GM23338 (cell line): Measurements from ENCODE around the gene FILIP1L. TPM values are rescaled to one million over a fixed set of nuclear protein-coding genes. Genes with fewer than 3 reads are reported as not detected.

Source experiments
- ATAC-seq: fragments of 200-7000 bp; cut with Tn5 transposase; 3 replicates; pipeline ENCODE4 v1.9.1; 2020
- DNase-seq: peaks from one replicate; pipeline ENCODE4 v3.0.0-alpha.2; 2015; ENCODE audit warnings: low spot score
- H2AFZ ChIP-seq: fragments of 200-600 bp; sonication (generic); 2 replicates; pipeline ENCODE4 v1.8.0; 2016; ENCODE audit warnings: antibody characterized with exemption, mild to moderate bottlenecking, moderate library complexity
- H3F3A ChIP-seq: fragments of 200-600 bp; sonication (generic); replicated peaks from 2 replicates; pipeline ENCODE4 v1.8.0; 2017; ENCODE audit warnings: antibody characterized with exemption, mixed run types, low read depth
- H3K27ac ChIP-seq: fragments of 200-600 bp; sonication (generic); 2 replicates; pipeline ENCODE4 v1.6.1; 2016; ENCODE audit warnings: low read depth
- H3K27me3 ChIP-seq: fragments of 200-600 bp; sonication (generic); 2 replicates; pipeline ENCODE4 v1.8.0; 2016; ENCODE audit warnings: mild to moderate bottlenecking, mixed run types, moderate library complexity; ENCODE audit not compliant: insufficient read depth
- H3K36me3 ChIP-seq: fragments of 200-600 bp; sonication (generic); 2 replicates; pipeline ENCODE4 v1.8.0; 2016; ENCODE audit warnings: mild to moderate bottlenecking; ENCODE audit not compliant: insufficient read depth
- H3K4me1 ChIP-seq: fragments of 200-600 bp; sonication (generic); 2 replicates; pipeline ENCODE4 v1.8.0; 2016; ENCODE audit warnings: mild to moderate bottlenecking, moderate library complexity; ENCODE audit not compliant: insufficient read depth
- H3K4me2 ChIP-seq: fragments of 200-600 bp; sonication (generic); 2 replicates; pipeline ENCODE4 v1.7.1; 2017; ENCODE audit warnings: mixed run types
- H3K4me3 ChIP-seq: fragments of 200-600 bp; sonication (generic); 2 replicates; pipeline ENCODE4 v1.6.1; 2016; ENCODE audit warnings: mixed run types
- H3K79me2 ChIP-seq: fragments of 200-600 bp; sonication (generic); replicated peaks from 2 replicates; pipeline ENCODE4 v1.8.0; 2017; ENCODE audit warnings: mild to moderate bottlenecking; ENCODE audit not compliant: insufficient read depth
- H3K9me2 ChIP-seq: fragments of 200-600 bp; sonication (generic); 2 replicates; pipeline ENCODE4 v1.8.0; 2017; ENCODE audit not compliant: insufficient read depth
- H4K20me1 ChIP-seq: fragments of 200-600 bp; sonication (generic); replicated peaks from 2 replicates; pipeline ENCODE4 v1.8.0; 2017; ENCODE audit warnings: mild to moderate bottlenecking; ENCODE audit not compliant: insufficient read depth
- H3K27ac Mint-ChIP-seq: 2 replicates; pipeline ENCODE4 v1.8.0; 2020; ENCODE audit warnings: inconsistent platforms, mild to moderate bottlenecking, moderate library complexity, mixed read lengths
- H3K27me3 Mint-ChIP-seq: 3 replicates; pipeline ENCODE4 v1.8.0; 2022; ENCODE audit warnings: low read depth, mild to moderate bottlenecking, moderate library complexity, mixed read lengths, inconsistent platforms; ENCODE audit not compliant: insufficient read depth, poor library complexity
- H3K36me3 Mint-ChIP-seq: 3 replicates; pipeline ENCODE4 v1.8.0; 2021; ENCODE audit warnings: low read depth, mild to moderate bottlenecking, inconsistent platforms, moderate library complexity, mixed read lengths
- H3K4me1 Mint-ChIP-seq: 3 replicates; pipeline ENCODE4 v1.8.0; 2020; ENCODE audit warnings: mild to moderate bottlenecking, inconsistent platforms, mixed read lengths
- H3K4me3 Mint-ChIP-seq: 3 replicates; pipeline ENCODE4 v1.8.0; 2021; ENCODE audit warnings: moderate library complexity, mild to moderate bottlenecking, inconsistent platforms, mixed read lengths
- H3K9me3 Mint-ChIP-seq: 3 replicates; pipeline ENCODE4 v1.8.0; 2020; ENCODE audit warnings: moderate library complexity, mild to moderate bottlenecking, inconsistent platforms, mixed read lengths
- CREB1 ChIP-seq: fragments of 250-450 bp; sonication (Bioruptor Pico); IDR thresholded peaks from 2 replicates; pipeline ENCODE4 v1.5.0; 2020; ENCODE audit warnings: low read depth, mild to moderate bottlenecking, moderate library complexity
- ETS1 ChIP-seq: IDR thresholded peaks from 2 replicates; pipeline ENCODE4 v1.6.1; 2016; ENCODE audit warnings: antibody characterized with exemption
- EZH2phosphoT487 ChIP-seq: fragments of 200-600 bp; sonication (generic); IDR thresholded peaks from one replicate; pipeline ENCODE4 v1.8.1; 2018; ENCODE audit warnings: antibody characterized with exemption; ENCODE audit not compliant: unreplicated experiment
- POLR2AphosphoS5 ChIP-seq: IDR thresholded peaks from 2 replicates; pipeline ENCODE4 v1.6.1; 2016; ENCODE audit warnings: antibody characterized with exemption, low read depth
- ZNF114 ChIP-seq: fragments of 250-450 bp; sonication (Bioruptor Pico); IDR thresholded peaks from 2 replicates; pipeline ENCODE4 v1.5.0; 2020; ENCODE audit warnings: mild to moderate bottlenecking, moderate library complexity
- ZNF462 ChIP-seq: fragments of 250-450 bp; sonication (Bioruptor Pico); IDR thresholded peaks from 2 replicates; pipeline ENCODE4 v1.5.0; 2020; ENCODE audit warnings: mild to moderate bottlenecking, moderate library complexity
- polyA plus RNA-seq: library from polyadenylated mRNA; unstranded; fragments of >200 nt; fragmentation: Nextera tagmentation; extraction: Ambion mirVana; gene quantifications from 2 replicates; pipeline ENCODE4 v1.2.1, GENCODE V29; 2016
- total RNA-seq: library from RNA; depleted of rRNA; stranded (reverse); fragments of >200 nt; shearing (Covaris generic); gene quantifications from 2 replicates; pipeline ENCODE4 v1.2.3, GENCODE V29; 2014

The FILIP1L gene
- total and polyA plus RNA-seq, 2 experiments from 2014 or later, result 1.6 TPM; not detected in 1

GRCh38 chr3:99834211-99834957 is 279.9 kb downstream of the FILIP1L start (continued):
- TF ChIP-seq ZNF462 (CRISPR knock-in tag), result no peak

GRCh38 chr3:99833617-99834205 is 280.6 kb downstream of the FILIP1L start:
- H3K27ac ChIP-seq, result no peak overlapping the region
- H3K4me3 Mint-ChIP-seq, result no peak overlapping the region
- no peak overlapping the region for H3K27ac Mint-ChIP-seq
- ATAC-seq (no peak), DNase-seq (no peak)
- no peaks in the 10 kb centered on the region for H3K27me3 ChIP-seq
- no peaks in the 10 kb centered on the region for H3K9me3 Mint-ChIP-seq
- peaks cover 83% of the 10 kb centered on the region for H3K79me2 ChIP-seq
- peaks cover 5% of the 10 kb centered on the region; the same call in 2 of the 3 replicates for H3K4me1 Mint-ChIP-seq
- H3F3A ChIP-seq, result no peaks in the 10 kb centered on the region
- no peaks in the 10 kb centered on the region for H3K36me3 ChIP-seq
- no peaks in the 10 kb centered on the region for H3K9me2 ChIP-seq
- no peaks in the 10 kb centered on the region; the same call in 2 of the 3 replicates for H3K36me3 Mint-ChIP-seq
- no peak overlapping the region for H3K4me2 ChIP-seq
- H2AFZ ChIP-seq, result no peak overlapping the region
- H3K4me3 ChIP-seq, result no peak overlapping the region
- peaks cover 3% of the 10 kb centered on the region; the same call in 1 of the 2 replicates for H3K4me1 ChIP-seq
- no peaks in the 10 kb centered on the region for H3K27me3 Mint-ChIP-seq
- H4K20me1 ChIP-seq, result peaks cover 11% of the 10 kb centered on the region; the same call in 1 of the 2 replicates
- TF ChIP-seq ZNF114 (CRISPR knock-in tag), result no peak
- no peak for TF ChIP-seq ZNF462 (CRISPR knock-in tag)
- no peak for TF ChIP-seq EZH2phosphoT487
- no peak for TF ChIP-seq POLR2AphosphoS5
- TF ChIP-seq ETS1, result no peak
- TF ChIP-seq CREB1 (CRISPR knock-in tag), result no peak
